SW480 (cell line): ENCODE measurements around the gene TMPRSS2.
A peak's percentile ranks its signal among the peaks of the same experiment; 100 is the strongest.

Source experiments
- DNase-seq: peaks from one replicate; pipeline ENCODE4 v3.0.0-alpha.2; 2016; ENCODE audit warnings: low spot score

The TMPRSS2 gene

GRCh38 chr21:41507521-41508414 lies at the start of gene TMPRSS2:
Gene TMPRSS2, minus strand, starts transcription at chr21:41508158. Its CDS starts 10,025 bp downstream, at chr21:41498133.
- DNase-seq = peak; percentile 68

- no peak for DNase-seq
Measured at GRCh38 chr21:41555057-41555456, 47.1 kb upstream of the TMPRSS2 start.

DNA sequence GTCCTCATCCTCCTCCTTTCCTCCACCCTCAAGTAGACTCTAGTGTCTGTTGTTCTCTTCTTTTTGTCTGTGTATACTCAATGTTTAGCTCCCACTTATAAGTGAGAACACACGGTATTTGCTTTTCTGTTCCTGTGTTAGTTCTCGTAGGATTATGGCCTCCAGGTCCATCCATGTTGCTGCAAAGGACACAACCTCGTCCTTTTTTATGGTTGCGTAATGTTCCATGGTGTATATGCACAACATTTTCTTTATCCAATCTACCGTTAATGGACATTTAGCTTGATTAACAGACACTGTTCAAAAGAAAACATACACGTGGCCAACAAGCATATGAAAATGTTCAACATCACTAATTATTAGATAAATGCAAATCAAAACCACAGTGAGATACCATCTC lies 44.3 kb upstream of the TMPRSS2 start:
- no peak for DNase-seq

GRCh38 chr21:41548781-41549180 lies 40.8 kb upstream of the TMPRSS2 start:
- DNase-seq = no peak

- DNase-seq = no peak
Measured at GRCh38 chr21:41547111-41547510, 39.2 kb upstream of the TMPRSS2 start.

DNA sequence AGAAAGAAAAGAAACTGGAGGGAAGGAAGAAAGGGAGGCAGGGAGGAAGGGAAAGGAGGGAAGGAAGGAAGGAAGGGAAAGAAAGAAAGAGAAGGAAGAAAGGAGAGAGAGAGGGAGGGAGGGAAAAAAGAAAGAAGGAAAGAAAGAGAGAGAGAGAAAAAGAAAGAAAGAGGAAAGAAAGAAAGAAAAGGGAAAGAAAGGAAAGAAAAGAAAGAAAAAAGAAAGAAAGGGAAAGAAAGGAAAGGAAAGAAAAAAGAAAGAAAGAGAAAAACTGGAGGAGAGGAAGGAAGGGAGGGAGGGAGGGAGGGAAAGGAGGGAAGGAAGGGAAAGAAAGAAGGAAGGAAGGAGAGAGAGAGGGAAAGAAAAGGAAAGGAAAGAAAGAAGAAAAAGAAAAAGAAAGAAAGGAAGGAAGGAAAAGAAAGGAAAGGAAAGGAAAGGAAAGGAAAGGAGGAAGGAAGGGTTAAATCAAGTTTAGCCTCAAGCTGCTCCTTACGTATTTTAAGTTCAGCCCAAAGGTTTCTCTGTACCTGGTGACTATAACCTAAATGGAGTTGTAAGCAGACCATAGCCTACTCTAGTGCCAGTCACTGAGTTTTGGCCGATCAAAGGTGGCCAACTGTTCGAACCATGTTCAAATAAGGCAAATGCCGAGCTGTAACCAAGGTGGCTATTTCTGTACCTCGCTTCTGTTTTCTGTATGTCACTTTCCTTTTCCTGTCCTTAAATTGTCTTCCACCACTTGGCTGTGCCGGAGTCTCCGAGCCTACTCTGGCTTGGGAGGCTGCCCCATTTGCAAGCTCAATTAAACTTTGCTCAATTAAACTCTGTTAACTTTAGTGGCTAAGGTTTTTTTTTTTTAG lies 37.8 kb upstream of the TMPRSS2 start:
- no peak for DNase-seq

DNA sequence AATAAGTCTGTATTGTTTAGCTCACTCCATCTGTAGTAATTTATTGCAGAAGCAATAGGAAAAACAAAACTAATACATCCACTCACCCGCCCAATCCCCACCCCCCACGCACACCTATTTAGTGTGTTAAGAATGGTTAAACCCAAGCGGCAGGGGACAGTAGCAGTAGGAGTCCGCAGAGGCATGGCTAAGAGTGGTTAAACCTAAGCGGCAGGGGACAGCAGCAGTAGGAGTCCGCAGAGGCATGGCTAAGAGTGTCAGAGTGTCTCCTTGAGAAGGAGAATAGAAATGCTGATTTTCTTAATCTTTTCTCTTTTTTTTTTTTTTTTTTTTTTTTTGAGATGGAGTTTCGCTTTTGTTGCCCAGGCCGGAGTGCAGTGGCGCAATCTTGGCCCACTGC lies 34.8 kb upstream of the TMPRSS2 start:
- no peak for DNase-seq

DNA sequence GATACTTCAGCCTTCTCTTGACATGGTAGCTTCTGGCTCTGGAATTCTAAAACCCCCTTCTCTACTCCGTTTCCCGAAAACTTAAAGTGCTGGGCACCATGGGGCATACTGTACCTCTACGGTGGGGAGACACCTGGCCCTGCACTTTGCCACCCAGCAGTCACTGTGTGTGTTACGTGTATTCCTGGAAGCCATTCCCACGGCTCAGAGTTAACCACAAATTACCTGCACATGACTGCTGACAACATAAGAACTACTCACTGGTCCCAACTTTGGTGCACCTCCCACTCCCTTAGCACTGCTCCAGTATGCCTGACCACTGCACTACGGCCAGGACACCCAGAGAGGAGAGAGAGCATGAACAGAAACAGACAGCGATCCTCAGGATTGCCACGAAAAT lies 29.4 kb upstream of the TMPRSS2 start:
- peak; percentile 73 for DNase-seq

- DNase-seq = peak; percentile 27
Measured at GRCh38 chr21:41536827-41537103, 28.8 kb upstream of the TMPRSS2 start.

- DNase-seq = no peak
Measured at GRCh38 chr21:41536076-41536826, 28.3 kb upstream of the TMPRSS2 start.

- no peak for DNase-seq
Measured at GRCh38 chr21:41530366-41530765, 22.4 kb upstream of the TMPRSS2 start.

- DNase-seq = no peak
Measured at GRCh38 chr21:41529769-41530168, 21.8 kb upstream of the TMPRSS2 start.

- DNase-seq = no peak
Measured at GRCh38 chr21:41526478-41527087, 18.6 kb upstream of the TMPRSS2 start.

GRCh38 chr21:41523175-41523574 lies 15.2 kb upstream of the TMPRSS2 start:
- no peak for DNase-seq

- DNase-seq = no peak
Measured at GRCh38 chr21:41521489-41522027, 13.6 kb upstream of the TMPRSS2 start.

- no peak for DNase-seq
Measured at GRCh38 chr21:41520560-41521442, 12.8 kb upstream of the TMPRSS2 start.

- no peak for DNase-seq
Measured at GRCh38 chr21:41519806-41520559, 12.0 kb upstream of the TMPRSS2 start.

DNA sequence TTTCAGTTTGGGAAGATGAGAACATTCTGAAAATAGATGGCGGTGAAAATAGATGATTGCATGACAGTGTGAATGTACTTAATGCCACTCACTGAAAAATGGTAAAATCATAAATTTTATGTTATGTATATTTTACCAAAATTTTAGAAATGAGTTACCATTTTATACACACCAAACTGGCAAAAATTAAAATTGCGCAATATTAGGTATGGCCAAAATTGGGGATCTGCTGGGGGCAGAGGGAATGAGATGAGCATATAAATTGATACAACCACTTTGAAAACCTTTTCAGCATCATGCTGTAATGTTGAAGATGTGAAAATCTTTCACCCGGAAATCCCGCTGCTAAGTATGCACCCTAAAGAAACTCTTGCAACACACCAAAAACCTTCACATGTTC lies 10.8 kb upstream of the TMPRSS2 start:
- DNase-seq = no peak

- DNase-seq = peak; percentile 56
Measured at GRCh38 chr21:41511858-41512257, 3.9 kb upstream of the TMPRSS2 start.

DNA sequence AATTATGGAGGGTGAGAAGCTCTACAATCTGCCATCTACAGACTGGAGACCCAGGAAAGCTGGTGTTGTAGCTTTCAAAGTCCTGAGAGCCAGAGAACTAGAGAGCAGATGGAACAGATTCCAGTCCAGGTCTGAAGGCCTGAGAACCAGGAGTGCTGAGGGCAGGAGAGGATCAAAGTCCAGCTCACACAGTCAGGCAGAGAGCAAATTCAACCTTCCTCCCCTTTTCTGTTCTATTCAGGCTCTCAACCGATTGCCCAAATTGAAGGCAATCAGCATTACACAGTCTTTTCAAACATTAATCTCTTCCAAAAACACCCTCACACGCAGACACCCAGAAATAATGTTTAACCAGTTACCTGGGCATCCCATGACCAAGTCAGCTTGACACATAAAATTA lies 2.5 kb upstream of the TMPRSS2 start:
- no peak for DNase-seq
